Measurements from ENCODE around the gene MAD2L1BP.
"Not testable (repeated sequence)": the region's sequence is repeated elsewhere in the genome, so short reads cannot be mapped to it uniquely, and the experiment has no call there.

Gene MAD2L1BP

GRCh38 chr6:43635387-43636307 lies at the start of gene MAD2L1BP:
TSS of gene MAD2L1BP (plus strand) at chr6:43635840. CDS start at chr6:43635876, 36 bp downstream.
- in situ Hi-C loops (cut with MboI; ENCODE audit: low sequenced_read_pairs): no loop called here

- in situ Hi-C loops (cut with MboI; ENCODE audit: low sequenced_read_pairs): no loop called here
Observed at GRCh38 chr6:43588194-43588593, 47.4 kb upstream of the MAD2L1BP start.

GRCh38 chr6:43589564-43589963 lies 46.1 kb upstream of the MAD2L1BP start:
- in situ Hi-C loops (cut with MboI; ENCODE audit: low sequenced_read_pairs): not testable (repeated sequence)

- in situ Hi-C loops (cut with MboI; ENCODE audit: low sequenced_read_pairs): no loop called here
Observed at GRCh38 chr6:43593938-43594337, 41.7 kb upstream of the MAD2L1BP start.

- in situ Hi-C loops (cut with MboI; ENCODE audit: low sequenced_read_pairs): no loop called here
Observed at GRCh38 chr6:43600595-43600994, 35.0 kb upstream of the MAD2L1BP start.

- in situ Hi-C loops (cut with MboI; ENCODE audit: low sequenced_read_pairs): no loop called here
Observed at GRCh38 chr6:43604174-43604573, 31.5 kb upstream of the MAD2L1BP start.

GRCh38 chr6:43606019-43606418 lies 29.6 kb upstream of the MAD2L1BP start:
- in situ Hi-C loops (cut with MboI; ENCODE audit: low sequenced_read_pairs): no loop called here

- in situ Hi-C loops (cut with MboI; ENCODE audit: low sequenced_read_pairs): no loop called here
Observed at GRCh38 chr6:43608310-43608763, 27.3 kb upstream of the MAD2L1BP start.

GRCh38 chr6:43608807-43609206 lies 26.8 kb upstream of the MAD2L1BP start:
- in situ Hi-C loops (cut with MboI; ENCODE audit: low sequenced_read_pairs): no loop called here

GRCh38 chr6:43609402-43609801 lies 26.2 kb upstream of the MAD2L1BP start:
- in situ Hi-C loops (cut with MboI; ENCODE audit: low sequenced_read_pairs): no loop called here

GRCh38 chr6:43610431-43610830 lies 25.2 kb upstream of the MAD2L1BP start:
- in situ Hi-C loops (cut with MboI; ENCODE audit: low sequenced_read_pairs): no loop called here

- in situ Hi-C loops (cut with MboI; ENCODE audit: low sequenced_read_pairs): no loop called here
Observed at GRCh38 chr6:43613721-43614395, 21.8 kb upstream of the MAD2L1BP start.

- in situ Hi-C loops (cut with MboI; ENCODE audit: low sequenced_read_pairs): no loop called here
Observed at GRCh38 chr6:43614396-43614730, 21.3 kb upstream of the MAD2L1BP start.

GRCh38 chr6:43616725-43617472 lies 18.7 kb upstream of the MAD2L1BP start:
- in situ Hi-C loops (cut with MboI; ENCODE audit: low sequenced_read_pairs): no loop called here

GRCh38 chr6:43621078-43621835 lies 14.4 kb upstream of the MAD2L1BP start:
- in situ Hi-C loops (cut with MboI; ENCODE audit: low sequenced_read_pairs): no loop called here

- in situ Hi-C loops (cut with MboI; ENCODE audit: low sequenced_read_pairs): no loop called here
Observed at GRCh38 chr6:43621836-43622180, 13.8 kb upstream of the MAD2L1BP start.

GRCh38 chr6:43622541-43622940 lies 13.1 kb upstream of the MAD2L1BP start:
- in situ Hi-C loops (cut with MboI; ENCODE audit: low sequenced_read_pairs): no loop called here

- in situ Hi-C loops (cut with MboI; ENCODE audit: low sequenced_read_pairs): no loop called here
Observed at GRCh38 chr6:43623880-43624785, 11.5 kb upstream of the MAD2L1BP start.

GRCh38 chr6:43624786-43625288 lies 10.8 kb upstream of the MAD2L1BP start:
- in situ Hi-C loops (cut with MboI; ENCODE audit: low sequenced_read_pairs): no loop called here

Data from hTERT RPE-1 (cell line).